Measurements from ENCODE around the gene ARRB2.

DNA sequence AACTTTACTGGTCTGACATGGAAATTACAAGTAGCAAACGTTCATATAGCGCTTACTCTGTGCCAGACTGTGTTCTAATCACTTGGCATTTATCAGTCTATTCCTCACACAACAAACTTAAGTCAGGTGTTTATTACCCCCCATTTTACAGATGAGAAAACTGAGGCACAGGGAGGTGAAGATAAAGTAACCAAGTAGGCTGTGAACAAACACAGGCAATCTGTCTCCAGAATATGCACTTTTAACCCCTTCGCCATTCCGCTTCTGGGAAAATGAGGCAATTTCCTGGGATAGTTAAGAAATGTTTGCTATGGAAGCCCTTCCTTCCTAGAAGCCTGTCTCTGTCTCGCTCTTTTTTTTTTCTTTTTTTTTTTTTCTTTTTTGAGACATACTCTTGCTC lies 41.5 kb downstream of the ARRB2 start:
- TF ChIP-seq, protein P1, sequence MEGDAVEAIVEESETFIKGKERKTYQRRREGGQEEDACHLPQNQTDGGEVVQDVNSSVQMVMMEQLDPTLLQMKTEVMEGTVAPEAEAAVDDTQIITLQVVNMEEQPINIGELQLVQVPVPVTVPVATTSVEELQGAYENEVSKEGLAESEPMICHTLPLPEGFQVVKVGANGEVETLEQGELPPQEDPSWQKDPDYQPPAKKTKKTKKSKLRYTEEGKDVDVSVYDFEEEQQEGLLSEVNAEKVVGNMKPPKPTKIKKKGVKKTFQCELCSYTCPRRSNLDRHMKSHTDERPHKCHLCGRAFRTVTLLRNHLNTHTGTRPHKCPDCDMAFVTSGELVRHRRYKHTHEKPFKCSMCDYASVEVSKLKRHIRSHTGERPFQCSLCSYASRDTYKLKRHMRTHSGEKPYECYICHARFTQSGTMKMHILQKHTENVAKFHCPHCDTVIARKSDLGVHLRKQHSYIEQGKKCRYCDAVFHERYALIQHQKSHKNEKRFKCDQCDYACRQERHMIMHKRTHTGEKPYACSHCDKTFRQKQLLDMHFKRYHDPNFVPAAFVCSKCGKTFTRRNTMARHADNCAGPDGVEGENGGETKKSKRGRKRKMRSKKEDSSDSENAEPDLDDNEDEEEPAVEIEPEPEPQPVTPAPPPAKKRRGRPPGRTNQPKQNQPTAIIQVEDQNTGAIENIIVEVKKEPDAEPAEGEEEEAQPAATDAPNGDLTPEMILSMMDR (IDR thresholded peaks at IDR 0.05), result no peak
- TF ChIP-seq POLR2AphosphoS5 (IDR thresholded peaks at IDR 0.05) (no peak), POLR2A (IDR thresholded peaks at IDR 0.05) (no peak), EP300 (IDR thresholded peaks at IDR 0.05) (no peak)
